Stomach (tissue), 9 donors: ENCODE data around the gene CHD9. TPM values are rescaled to one million over a fixed set of nuclear protein-coding genes. Genes with fewer than 3 reads are reported as not detected.
A peak's percentile ranks its signal among the peaks of the same experiment; 100 is the strongest.

ENCODE experiments used
- DNase-seq, 2 donors: peaks; one replicate each; pipeline versions ENCODE4 v3.0.0 to v3.0.0-alpha.2; 2013 to 2019
- H3K27ac ChIP-seq, 5 donors: fragments of 200-600 bp in 4 of 5; sonication (generic) in 4 of 5; one replicate each; pipeline ENCODE4 v1.5.1; 2013 to 2019; ENCODE audit warnings: mild to moderate bottlenecking in 1 of 5, moderate library complexity in 1 of 5
- H3K27me3 ChIP-seq, 3 donors: fragments of 200-600 bp; sonication (generic); one replicate each; pipeline ENCODE4 v1.5.1; 2017 to 2019; ENCODE audit warnings: mixed run types in 1 of 3
- H3K36me3 ChIP-seq, 4 donors: fragments of 200-600 bp; sonication (generic); 1 replicate in 3 of 4; 2 replicates in 1 of 4; pipeline ENCODE4 v1.5.1; 2016 to 2019
- H3K4me1 ChIP-seq, 4 donors: fragments of 200-600 bp; sonication (generic); one replicate each; pipeline ENCODE4 v1.5.1; 2016 to 2019
- H3K4me3 ChIP-seq, 4 donors: fragments of 200-600 bp; sonication (generic) in 3 of 4; one replicate each; pipeline ENCODE4 v1.5.1; 2016 to 2019; ENCODE audit warnings: mild to moderate bottlenecking in 1 of 4
- H3K9me3 ChIP-seq, 4 donors: fragments of 200-600 bp; sonication (generic); one replicate each; pipeline ENCODE4 v1.5.1; 2016 to 2019
- CTCF ChIP-seq, 7 experiments: fragments of 450-650 bp in 4 of 7; fragments of 200-600 bp in 3 of 7; sonication (generic) in 3 of 7; IDR thresholded peaks; one replicate each; pipeline ENCODE4 v1.5.1; 2016 to 2019; ENCODE audit warnings: antibody characterized with exemption in 7 of 7, control low read depth in 2 of 7, mild to moderate bottlenecking in 1 of 7
- EP300 ChIP-seq: sonication (generic); formaldehyde crosslinking; IDR thresholded peaks from one replicate; pipeline ENCODE4 v1.6.1; 2017; ENCODE audit warnings: antibody characterized with exemption
- POLR2A ChIP-seq, 4 donors: fragments of 450-650 bp; IDR thresholded peaks; one replicate each; pipeline ENCODE4 v1.6.1; 2016; ENCODE audit warnings: antibody characterized with exemption in 4 of 4, control low read depth in 2 of 4, mild to moderate bottlenecking in 1 of 4, moderate library complexity in 1 of 4
- POLR2AphosphoS5 ChIP-seq, 3 donors: sonication (generic); formaldehyde crosslinking; IDR thresholded peaks; one replicate each; pipeline ENCODE4 v1.6.1; 2016; ENCODE audit warnings: antibody characterized with exemption in 3 of 3
- WGBS, 5 donors: extraction: QIAGEN DNeasy Blood & Tissue Kit in 3 of 5; methylation state at CpG; one replicate each; pipeline versions ENCODE4 v1.1.5 to v1.1.7; 2013 to 2018; 5-methylcytosine and 5-hydroxymethylcytosine counted together
- intact Hi-C: fragments of 100-400 bp; cut with DNase I; formaldehyde crosslinking; loops from one replicate; pipeline ENCODE4 v1.15.1; 2023; ENCODE audit warnings: low total_unique reads
- polyA plus RNA-seq, 3 donors: library from polyadenylated mRNA; stranded (reverse); fragments of 200-250 nt; gene quantifications; one replicate each; pipeline ENCODE4 v1.2.3, GENCODE V29; 2013
- total RNA-seq, 5 donors: library from RNA; depleted of rRNA; stranded (reverse); fragments of >200 nt; gene quantifications; one replicate each; pipeline versions ENCODE4 v1.1.0 to v1.2.3, GENCODE V29; 2014 to 2016
- donor health status: healthy with polysubstance abuse.
- donor health status: Bipolar disorder and iron deficiency.
- donor health status: healthy.

The CHD9 gene
- total and polyA plus RNA-seq, 8 donors = 8.1 to 224 (median 29.4) TPM

GRCh38 chr16:53115047-53115446 is 60.3 kb downstream of the CHD9 start:
- Histone ChIP-seq H3K4me1 (peaks cover 0 to 31% (median 19%) of the 10 kb centered on the region in 4 donors), H3K27me3 (no peaks in the 10 kb centered on the region), H3K27ac (no peak overlapping the region), H3K9me3 (no peaks in the 10 kb centered on the region), H3K36me3 (no peaks in the 10 kb centered on the region), H3K4me3 (no peak overlapping the region)
- no peak for DNase-seq
- intact Hi-C loops = no loop called here
- WGBS, 5 donors = 71 to 93% (median 86%) methylated on average over 2 of the region's 2 CpGs
- TF ChIP-seq EP300 (no peak), POLR2AphosphoS5 (IDR thresholded peaks at IDR 0.05) (no peak), CTCF (IDR thresholded peaks at IDR 0.05) (no peak), POLR2A (IDR thresholded peaks at IDR 0.05) (no peak)

- Histone ChIP-seq H3K36me3 (no peaks in the 10 kb centered on the region), H3K27me3 (no peaks in the 10 kb centered on the region), H3K4me3 (no peak overlapping the region), H3K4me1 (peaks cover 0 to 31% (median 19%) of the 10 kb centered on the region in 4 donors), H3K9me3 (no peaks in the 10 kb centered on the region), H3K27ac (peak overlapping the region in 2 of 5 donors; percentile 8 to 36)
- WGBS, 5 donors = 42 to 61% (median 52%) methylated on average over 4 of the region's 4 CpGs
- TF ChIP-seq POLR2A (IDR thresholded peaks at IDR 0.05) = no peak
- TF ChIP-seq POLR2AphosphoS5 (IDR thresholded peaks at IDR 0.05) = no peak
- no peak for TF ChIP-seq EP300
- no peak for TF ChIP-seq CTCF (IDR thresholded peaks at IDR 0.05)
- intact Hi-C loops = no loop called here
- DNase-seq = no peak
These were observed 61.0 kb downstream of the CHD9 start for GRCh38 chr16:53115773-53116172.

GRCh38 chr16:53121043-53121620 is 66.3 kb downstream of the CHD9 start:
- Histone ChIP-seq H3K36me3 (no peaks in the 10 kb centered on the region), H3K27ac (peak overlapping the region in 3 of 5 donors; percentile 31 to 43 (median 41)), H3K27me3 (no peaks in the 10 kb centered on the region), H3K4me3 (no peak overlapping the region), H3K4me1 (peaks cover 0 to 10% (median 5%) of the 10 kb centered on the region in 4 donors), H3K9me3 (no peaks in the 10 kb centered on the region)
- intact Hi-C loops = no loop called here
- DNase-seq = no peak
- no peak for TF ChIP-seq POLR2AphosphoS5 (IDR thresholded peaks at IDR 0.05)
- no peak for TF ChIP-seq CTCF (IDR thresholded peaks at IDR 0.05)
- TF ChIP-seq POLR2A (IDR thresholded peaks at IDR 0.05) = no peak
- no peak for TF ChIP-seq EP300
- WGBS, 5 donors = 38 to 62% (median 58%) methylated on average over 2 of the region's 2 CpGs

GRCh38 chr16:53121661-53122060 is 66.9 kb downstream of the CHD9 start:
- intact Hi-C loops = no loop called here
- Histone ChIP-seq H3K9me3 (no peaks in the 10 kb centered on the region), H3K27ac (peak overlapping the region in 3 of 5 donors; percentile 31 to 43 (median 41)), H3K36me3 (no peaks in the 10 kb centered on the region), H3K4me3 (no peak overlapping the region), H3K4me1 (peaks cover 0 to 10% (median 4%) of the 10 kb centered on the region in 4 donors), H3K27me3 (no peaks in the 10 kb centered on the region)
- no peak for DNase-seq
- whole genome bisulfite sequencing, 5 donors = 16 to 35% (median 29%) methylated on average over 1 of the region's 1 CpG
- TF ChIP-seq EP300 (no peak), CTCF (IDR thresholded peaks at IDR 0.05) (no peak), POLR2AphosphoS5 (IDR thresholded peaks at IDR 0.05) (no peak), POLR2A (IDR thresholded peaks at IDR 0.05) (no peak)
